Endothelial cell of umbilical vein (primary cell): ENCODE measurements around the gene IL13RA1. TPM values are rescaled to one million over a fixed set of nuclear protein-coding genes. Genes with fewer than 3 reads are reported as not detected.

Experiments used
- BruUV-seq: library from RNA; stranded (reverse); fragments of 400-500 nt; replicated peaks from 2 replicates; lab custom pipeline; 2021; lab: Mats Ljungman, UMichigan
- CTCF ChIA-PET: fragments of 300-600, 350-600 bp; sonication (Branson Sonifier 250); formaldehyde crosslinking; loops from one replicate; lab custom pipeline; 2021; ENCODE audit warnings: antibody characterized with exemption, inconsistent platforms; lab: Charles Lee
- POLR2A ChIA-PET: fragments of 300-600, 350-600 bp; sonication (Branson Sonifier 250); formaldehyde crosslinking; loops from one replicate; lab custom pipeline; 2021; ENCODE audit warnings: antibody characterized with exemption, inconsistent platforms; lab: Charles Lee
- DNase-seq: peaks from one replicate; pipeline ENCODE4 v3.0.0-alpha.2; 2011; ENCODE audit warnings: low read depth, low spot score
- FAIRE-seq: peaks from 2 replicates; lab custom pipeline; 2011; peaks lifted over from hg19 to GRCh38; lab: Jason Lieb, UNC
- H2AFZ ChIP-seq: 2 replicates; pipeline ENCODE4 v1.6.0; 2012; ENCODE audit warnings: low read depth, low read length, control low read depth, inconsistent platforms
- H3K27ac ChIP-seq: 2 replicates; pipeline ENCODE4 v1.5.1; 2011; ENCODE audit warnings: low read depth, mild to moderate bottlenecking, control low read depth, low read length, moderate library complexity; ENCODE audit not compliant: insufficient read depth
- H3K27me3 ChIP-seq, 2 experiments: 2 replicates each; pipeline versions ENCODE4 v1.6.0 to v1.6.1; 2011; ENCODE audit warnings: low read length in 2 of 2, mixed read lengths in 1 of 2; ENCODE audit not compliant: control insufficient read depth in 2 of 2, insufficient read depth in 2 of 2
- H3K36me3 ChIP-seq, 2 experiments: 2 replicates in 1 of 2; 3 replicates in 1 of 2; pipeline ENCODE4 v1.5.1; 2011; ENCODE audit warnings: low read length in 2 of 2, mild to moderate bottlenecking in 1 of 2, moderate library complexity in 1 of 2; ENCODE audit not compliant: control insufficient read depth in 2 of 2, insufficient read depth in 2 of 2; ENCODE audit errors: extremely low read depth in 1 of 2
- H3K4me1 ChIP-seq: 3 replicates; pipeline ENCODE4 v1.5.1; 2011; ENCODE audit warnings: mild to moderate bottlenecking, low read length; ENCODE audit not compliant: control insufficient read depth, insufficient read depth; ENCODE audit errors: extremely low read depth
- H3K4me2 ChIP-seq: 2 replicates; pipeline ENCODE4 v1.6.1; 2011; ENCODE audit warnings: low read length, control low read depth, mixed read lengths; ENCODE audit not compliant: insufficient read depth
- H3K4me3 ChIP-seq, 3 experiments: fragments of 200-600 bp in 1 of 3; sonication (generic), shearing (Covaris generic) in 1 of 3; replicated peaks in 1 of 3; 2 replicates each; pipeline ENCODE4 v1.5.1; 2011 to 2016; ENCODE audit warnings: control low read depth in 3 of 3, low read length in 3 of 3, mild to moderate bottlenecking in 2 of 3, inconsistent platforms in 1 of 3, low read depth in 1 of 3, moderate library complexity in 1 of 3; ENCODE audit not compliant: insufficient read depth in 1 of 3
- H3K79me2 ChIP-seq: 2 replicates; pipeline ENCODE4 v1.6.0; 2012; ENCODE audit warnings: low read length, inconsistent platforms; ENCODE audit not compliant: control insufficient read depth, insufficient read depth
- H3K9ac ChIP-seq: replicated peaks from 2 replicates; pipeline ENCODE3; 2011; ENCODE audit warnings: low read length, control low read depth; ENCODE audit not compliant: insufficient read depth; ENCODE audit errors: extremely low read depth
- H3K9me1 ChIP-seq: replicated peaks from 3 replicates; pipeline ENCODE4 v1.6.0; 2011; ENCODE audit warnings: mild to moderate bottlenecking, low read length; ENCODE audit not compliant: control insufficient read depth, insufficient read depth; ENCODE audit errors: extremely low read depth
- H3K9me3 ChIP-seq: replicated peaks from 2 replicates; pipeline ENCODE4 v1.5.1; 2012; ENCODE audit warnings: low read length, inconsistent platforms; ENCODE audit not compliant: control insufficient read depth, insufficient read depth
- H4K20me1 ChIP-seq: replicated peaks from 2 replicates; pipeline ENCODE3; 2011; ENCODE audit warnings: mild to moderate bottlenecking, low read length; ENCODE audit not compliant: control insufficient read depth, insufficient read depth; ENCODE audit errors: extremely low read depth
- EZH2 ChIP-seq: IDR thresholded peaks from 2 replicates; pipeline ENCODE4 v1.6.1; 2012; ENCODE audit warnings: borderline replicate concordance, low read depth, mild to moderate bottlenecking, moderate library complexity, low read length, inconsistent platforms; ENCODE audit not compliant: severe bottlenecking
- FOS ChIP-seq: IDR thresholded peaks from 2 replicates; pipeline ENCODE4 v1.6.1; 2011; ENCODE audit warnings: mild to moderate bottlenecking, low read length, moderate library complexity, borderline replicate concordance; ENCODE audit not compliant: insufficient read depth
- GATA2 ChIP-seq: IDR thresholded peaks from 2 replicates; pipeline ENCODE4 v1.7.0; 2011; ENCODE audit warnings: low read depth, mild to moderate bottlenecking, moderate library complexity, mixed read lengths, low read length; ENCODE audit not compliant: insufficient read length, insufficient read depth
- JUN ChIP-seq: IDR thresholded peaks from 2 replicates; pipeline ENCODE4 v1.6.1; 2011; ENCODE audit warnings: borderline replicate concordance, low read depth; ENCODE audit not compliant: insufficient read length, insufficient read depth
- MYC ChIP-seq: IDR thresholded peaks from one replicate; pipeline ENCODE4 v1.6.1; 2011; ENCODE audit warnings: mild to moderate bottlenecking, low read depth, low read length
- POLR2A ChIP-seq: IDR thresholded peaks from 2 replicates; pipeline ENCODE4 v1.6.1; 2012; ENCODE audit warnings: low read depth, mild to moderate bottlenecking, control low read depth, low read length
- POLR2AphosphoS5 ChIP-seq: IDR thresholded peaks from 2 replicates; pipeline ENCODE4 v1.6.1; 2012; ENCODE audit warnings: low read depth, mild to moderate bottlenecking, control low read depth, low read length, moderate library complexity; ENCODE audit not compliant: insufficient read depth
- dilution Hi-C: fragments of 300-500 bp; cut with MboI; formaldehyde crosslinking; loops from one replicate; pipeline ENCODE4 v1.15.0; 2019; ENCODE audit warnings: low sequenced_read_pairs; ENCODE audit not compliant: extremely low pct_ligation_motif_present
- intact Hi-C: fragments of 100-400 bp; cut with micrococcal nuclease; formaldehyde crosslinking; loops from one replicate; pipeline ENCODE4 v1.10.0; 2022
- polyA plus RNA-seq, 4 experiments: library from polyadenylated mRNA; depleted of rRNA in 3 of 4; stranded (reverse) in 3 of 4; unstranded in 1 of 4; fragments of >200 nt; gene quantifications; 2 replicates each; pipeline versions ENCODE4 v1.2.1 to v1.2.3, GENCODE V29; 2011 to 2012; ENCODE audit warnings: missing spikeins in 1 of 4
- total RNA-seq: library from RNA; stranded (reverse); gene quantifications from 2 replicates; pipeline ENCODE4 v1.2.3, GENCODE V29; 2021
- TF ChIP-seq, protein P1 (sequence below), 2 donors: IDR thresholded peaks; 1 replicate in 1 of 2; 2 replicates in 1 of 2; pipeline ENCODE4 v1.5.1; 2011; ENCODE audit warnings: low read length in 2 of 2, mild to moderate bottlenecking in 2 of 2, moderate library complexity in 2 of 2, control low read depth in 1 of 2, inconsistent platforms in 1 of 2, low read depth in 1 of 2; ENCODE audit not compliant: insufficient read depth in 1 of 2; ENCODE audit errors: extremely low read depth in 1 of 2
- TF ChIP-seq, protein P2 (sequence below): IDR thresholded peaks from 2 replicates; pipeline ENCODE4 v1.6.1; 2011; ENCODE audit not compliant: insufficient read depth, insufficient read length

IL13RA1 gene
- total and polyA plus RNA-seq, 2 donors (not counting 3 experiments of a cell fraction or from before 2014, with no cell fraction given), result 40.7 to 61.9 TPM

DNA sequence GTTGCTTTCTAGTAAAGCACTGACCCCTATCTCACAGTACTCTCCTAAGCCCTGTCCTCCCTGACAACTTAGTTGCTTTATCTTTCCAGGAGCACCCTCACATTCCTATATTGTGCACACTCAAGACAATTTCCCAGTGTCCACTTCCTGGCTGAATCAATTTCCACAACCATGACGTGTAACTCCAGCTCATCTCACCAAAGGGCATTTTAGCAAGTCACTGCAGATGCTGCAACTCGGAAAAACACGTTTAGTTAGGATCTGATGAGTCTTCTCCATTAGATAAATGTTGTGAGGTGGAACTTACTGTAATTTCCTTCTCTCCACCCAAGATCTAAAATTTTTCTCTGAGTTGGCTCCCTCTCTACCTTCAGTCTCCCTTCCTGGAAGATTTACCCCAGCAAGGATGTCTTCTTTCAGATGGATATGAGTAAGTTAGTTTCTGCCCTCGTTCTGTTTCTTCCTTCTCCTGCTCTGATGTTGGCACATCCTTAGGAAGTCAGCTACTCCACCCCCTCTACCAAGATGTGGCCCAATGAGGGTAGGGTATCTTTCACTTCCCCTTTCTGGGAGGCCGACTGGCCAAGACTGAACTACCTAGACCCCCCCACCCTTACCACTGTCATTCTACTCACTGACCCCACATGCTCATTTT is 28.8 kb upstream of the IL13RA1 start:
- peak overlapping the region; percentile 26 for H2AFZ ChIP-seq
- no peaks in the 10 kb centered on the region for H4K20me1 ChIP-seq
- intact Hi-C loops (no loop called here), dilution Hi-C loops (no loop called here)
- H3K4me2 ChIP-seq, result no peak overlapping the region
- no TSS peak for BruUV-seq
- no peaks in the 10 kb centered on the region for H3K9me3 ChIP-seq
- DNase-seq (peak; percentile 1), FAIRE-seq (peak; percentile 28)
- no peak overlapping the region for H3K4me3 ChIP-seq
- H3K9ac ChIP-seq, result no peak overlapping the region
- no peak overlapping the region for H3K27ac ChIP-seq
- H3K4me1 ChIP-seq, result peaks cover 21% of the 10 kb centered on the region
- H3K27me3 ChIP-seq, result no peaks in the 10 kb centered on the region
- H3K36me3 ChIP-seq, result no peaks in the 10 kb centered on the region
- ChIA-PET POLR2A (no interaction called here), CTCF (no interaction called here)
- no peak for TF ChIP-seq EZH2
- TF ChIP-seq, protein P1, sequence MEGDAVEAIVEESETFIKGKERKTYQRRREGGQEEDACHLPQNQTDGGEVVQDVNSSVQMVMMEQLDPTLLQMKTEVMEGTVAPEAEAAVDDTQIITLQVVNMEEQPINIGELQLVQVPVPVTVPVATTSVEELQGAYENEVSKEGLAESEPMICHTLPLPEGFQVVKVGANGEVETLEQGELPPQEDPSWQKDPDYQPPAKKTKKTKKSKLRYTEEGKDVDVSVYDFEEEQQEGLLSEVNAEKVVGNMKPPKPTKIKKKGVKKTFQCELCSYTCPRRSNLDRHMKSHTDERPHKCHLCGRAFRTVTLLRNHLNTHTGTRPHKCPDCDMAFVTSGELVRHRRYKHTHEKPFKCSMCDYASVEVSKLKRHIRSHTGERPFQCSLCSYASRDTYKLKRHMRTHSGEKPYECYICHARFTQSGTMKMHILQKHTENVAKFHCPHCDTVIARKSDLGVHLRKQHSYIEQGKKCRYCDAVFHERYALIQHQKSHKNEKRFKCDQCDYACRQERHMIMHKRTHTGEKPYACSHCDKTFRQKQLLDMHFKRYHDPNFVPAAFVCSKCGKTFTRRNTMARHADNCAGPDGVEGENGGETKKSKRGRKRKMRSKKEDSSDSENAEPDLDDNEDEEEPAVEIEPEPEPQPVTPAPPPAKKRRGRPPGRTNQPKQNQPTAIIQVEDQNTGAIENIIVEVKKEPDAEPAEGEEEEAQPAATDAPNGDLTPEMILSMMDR (IDR thresholded peaks at IDR 0.05; ENCODE audit: extremely low read depth in 1 of 2, insufficient read depth in 1 of 2, low read depth in 1 of 2, low read length in 2 of 2), result no peak
- no peak for TF ChIP-seq FOS
- TF ChIP-seq POLR2AphosphoS5, result no peak
- no peak for TF ChIP-seq POLR2A
- TF ChIP-seq GATA2, result no peak
- TF ChIP-seq, protein P2, sequence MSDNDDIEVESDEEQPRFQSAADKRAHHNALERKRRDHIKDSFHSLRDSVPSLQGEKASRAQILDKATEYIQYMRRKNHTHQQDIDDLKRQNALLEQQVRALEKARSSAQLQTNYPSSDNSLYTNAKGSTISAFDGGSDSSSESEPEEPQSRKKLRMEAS, result no peak
- no peak for TF ChIP-seq MYC
- no peak for TF ChIP-seq JUN
- H3K9me1 ChIP-seq, result no peaks in the 10 kb centered on the region
- no peaks in the 10 kb centered on the region for H3K79me2 ChIP-seq
